GM12892 (cell line): ENCODE measurements around the gene RAB44.

Experiments used
- POLR2A ChIP-seq: IDR thresholded peaks from 2 replicates; pipeline ENCODE4 v1.6.1; 2011; ENCODE audit warnings: low read depth, low read length, control low read depth
- POLR2AphosphoS5 ChIP-seq: IDR thresholded peaks from 2 replicates; pipeline ENCODE4 v1.6.1; 2011; ENCODE audit warnings: low read depth, low read length, control low read depth
- TAF1 ChIP-seq: IDR thresholded peaks from 2 replicates; pipeline ENCODE4 v1.6.1; 2011; ENCODE audit warnings: low read depth, mild to moderate bottlenecking, control low read depth, low read length, borderline replicate concordance

DNA sequence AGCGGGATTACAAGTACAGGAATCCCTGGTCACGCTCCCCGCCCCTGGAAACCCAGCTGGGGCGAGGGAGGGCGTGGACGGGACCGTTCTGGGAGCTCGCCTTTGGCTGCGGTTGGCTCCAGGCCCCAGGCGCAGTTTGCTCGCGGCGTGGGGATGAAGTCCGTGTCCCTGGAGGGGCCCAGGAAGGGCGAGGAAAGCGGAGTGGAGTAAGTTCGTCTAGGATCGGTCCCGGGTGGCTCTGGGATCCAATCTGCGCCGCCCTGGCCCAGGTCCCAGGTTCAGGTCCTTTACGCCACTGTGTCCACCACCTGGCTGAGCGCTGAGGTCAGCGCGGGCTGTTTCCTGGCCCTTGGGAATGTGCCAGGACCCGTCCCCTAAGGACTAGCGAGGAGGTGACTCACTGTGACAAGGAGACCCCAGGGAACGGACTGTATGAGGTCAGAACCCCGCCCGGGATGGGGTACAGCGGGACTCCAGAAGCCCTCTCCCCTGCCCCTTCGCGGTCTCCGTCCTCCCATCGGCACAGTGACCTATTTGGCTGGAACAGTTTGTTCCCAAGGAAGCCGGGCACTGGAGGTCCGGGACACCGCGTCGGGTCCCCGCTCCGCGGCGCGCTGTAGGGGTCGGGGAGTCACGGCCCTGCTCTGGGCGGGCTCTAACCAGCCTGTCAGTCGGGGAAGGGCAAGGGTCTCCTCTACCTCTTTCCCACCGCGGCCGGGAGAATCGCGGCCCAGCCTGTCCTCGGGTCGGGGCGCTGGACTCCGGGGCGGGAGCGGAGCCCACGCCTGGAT, 18.4 kb upstream of the RAB44 start:
- TF ChIP-seq POLR2A (no peak), TAF1 (no peak), POLR2AphosphoS5 (no peak; the same call in 1 of the 2 replicates)
